HG02973 (cell line): ENCODE data around the gene SLC38A8.

ENCODE experiments used
- ATAC-seq: cut with Tn5 transposase; IDR thresholded peaks from one replicate; pipeline ENCODE4 v1.9.1; 2021; ENCODE audit warnings: moderate library complexity; ENCODE audit not compliant: unreplicated experiment

SLC38A8 gene

DNA sequence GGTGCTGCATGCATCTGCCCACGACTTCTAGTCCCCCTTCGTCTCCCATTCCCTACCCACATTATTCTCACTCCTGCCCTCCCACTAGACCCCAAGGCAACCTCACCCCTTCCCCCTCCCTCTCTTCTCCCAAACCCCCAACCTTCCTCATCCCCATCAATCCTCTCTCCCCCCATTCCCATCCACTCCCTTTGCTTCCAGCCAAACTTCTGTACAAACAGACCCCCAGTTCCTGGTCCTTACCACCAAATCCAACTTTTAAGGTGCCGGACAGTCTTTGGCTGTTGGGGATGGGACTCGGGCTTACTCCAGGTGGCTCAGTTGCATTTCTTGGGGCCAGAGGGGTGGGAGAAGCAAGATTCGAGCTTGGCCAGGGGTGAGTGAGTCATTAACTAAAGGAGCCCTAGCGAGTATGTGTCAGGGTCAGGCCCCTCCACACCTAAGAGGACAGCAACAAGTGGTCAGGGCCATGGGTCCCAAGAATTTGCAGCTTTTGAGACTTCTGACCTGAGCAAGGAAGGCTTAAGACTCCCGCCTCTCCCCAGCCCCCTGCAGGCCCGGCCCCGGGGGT, at the start of gene SLC38A8:
TSS of gene SLC38A8 (minus strand) at position 488 of the 571 bp plus-strand sequence. CDS start 638 bp downstream, outside the sequence.
- no peak for ATAC-seq

DNA sequence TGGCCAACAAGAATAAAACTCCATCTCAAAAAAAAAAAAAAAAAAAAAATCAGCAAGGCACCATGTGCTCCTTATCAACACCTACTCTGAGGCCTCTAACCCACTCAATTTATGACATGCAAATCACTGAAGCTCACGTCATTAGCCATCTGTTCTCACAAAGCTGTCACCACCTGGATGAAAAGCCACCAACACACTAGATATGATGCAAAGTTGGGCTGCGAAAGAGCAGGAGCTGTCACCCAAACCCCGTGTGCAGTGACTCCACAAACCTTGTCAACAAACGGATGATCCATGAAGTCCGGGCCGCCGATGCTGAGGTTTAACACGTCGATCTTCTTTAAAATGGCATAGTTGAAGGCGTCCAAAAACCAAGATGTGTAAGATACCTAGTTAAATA, 48.9 kb upstream of the SLC38A8 start:
- ATAC-seq: no peak

GRCh38 chr16:84090211-84090610, 47.6 kb upstream of the SLC38A8 start:
- ATAC-seq: no peak

DNA sequence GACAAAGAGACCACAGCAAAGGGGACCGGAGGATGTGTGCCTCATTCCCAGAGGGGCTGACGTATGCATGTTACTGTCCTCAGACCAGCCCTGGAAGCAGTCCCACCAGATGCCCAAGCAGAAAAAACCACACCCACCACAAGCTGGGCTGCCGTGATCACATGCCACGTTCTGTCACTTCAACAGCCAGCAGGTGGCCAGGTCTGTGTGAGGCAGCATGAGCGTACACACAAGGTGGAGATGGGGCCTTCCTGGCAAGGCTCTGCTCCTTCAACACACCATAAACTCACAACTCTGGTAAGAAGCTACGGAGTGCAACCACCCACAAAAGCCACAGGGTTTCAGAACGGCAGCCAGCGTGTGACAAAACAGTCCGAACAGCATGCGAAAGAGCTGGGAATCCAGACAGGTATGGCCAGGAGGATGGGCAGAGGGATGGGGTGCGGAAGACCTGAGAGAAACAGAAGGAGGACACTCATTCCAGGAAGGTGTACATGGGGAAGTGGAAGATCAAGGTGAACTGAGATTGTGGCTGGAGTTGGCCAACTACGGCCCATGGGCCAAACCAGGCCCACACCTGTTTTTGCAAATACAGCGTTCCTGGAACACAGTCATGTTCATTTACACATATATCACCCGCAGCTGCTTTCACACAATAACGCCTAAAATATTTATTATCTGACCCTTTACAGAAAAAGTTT, 46.2 kb upstream of the SLC38A8 start:
- ATAC-seq: peak; percentile 80

DNA sequence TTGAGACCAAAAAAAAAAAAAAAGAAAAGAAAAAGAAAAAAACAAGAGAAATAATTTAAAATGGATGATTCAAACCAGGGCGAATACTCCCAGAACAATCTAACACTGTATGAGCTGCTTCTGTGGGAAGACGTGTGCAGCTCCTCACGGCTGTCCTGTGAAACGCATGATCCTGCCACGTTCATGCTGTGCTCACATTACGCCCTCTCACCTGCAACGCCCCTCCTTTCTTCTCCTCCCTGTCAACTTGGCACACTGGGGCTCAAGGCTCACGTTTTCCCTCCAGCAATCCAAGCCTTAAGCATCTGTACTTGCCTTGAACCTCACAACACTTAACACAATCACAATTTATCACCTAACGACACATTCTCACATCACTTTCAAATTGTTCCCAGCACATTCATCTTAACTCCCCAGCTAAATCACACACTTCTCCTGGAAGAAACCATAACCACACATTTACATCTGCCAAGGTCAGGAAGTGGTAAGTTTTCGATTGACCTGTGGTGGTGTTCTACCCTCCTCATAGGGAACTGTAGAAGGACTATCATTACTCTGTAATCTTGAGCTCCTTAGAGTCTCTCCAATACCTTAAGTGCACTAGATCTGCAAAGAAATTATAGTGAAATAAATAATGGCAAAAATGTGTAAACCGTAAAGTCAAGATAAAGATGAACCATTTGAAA, 45.0 kb upstream of the SLC38A8 start:
- ATAC-seq: no peak

- ATAC-seq: no peak
Measured at GRCh38 chr16:84087001-84087400, 44.4 kb upstream of the SLC38A8 start.

- ATAC-seq: no peak
Measured at GRCh38 chr16:84086341-84086740, 43.7 kb upstream of the SLC38A8 start.

DNA sequence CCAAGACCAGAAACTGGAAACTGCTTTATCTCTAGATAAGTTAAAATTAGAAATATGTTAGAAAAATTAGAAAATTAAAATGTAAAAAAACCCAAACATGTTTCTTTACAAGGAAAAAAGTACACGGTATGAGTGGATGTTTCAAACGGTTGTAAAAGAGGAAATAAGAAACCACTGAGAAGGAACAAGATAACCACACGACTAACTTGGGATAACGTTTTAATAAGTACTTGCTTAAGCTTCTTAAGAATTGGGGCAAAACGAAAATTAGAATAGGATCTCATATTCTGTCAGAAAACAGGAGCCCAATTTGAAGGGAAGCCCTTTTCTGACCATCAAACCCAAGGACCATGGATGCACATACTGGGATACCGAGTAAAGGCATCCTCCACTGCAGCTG, 43.2 kb upstream of the SLC38A8 start:
- ATAC-seq: no peak

- no peak for ATAC-seq
Measured at GRCh38 chr16:84085271-84085667, 42.7 kb upstream of the SLC38A8 start.

GRCh38 chr16:84084570-84085270, 42.1 kb upstream of the SLC38A8 start:
- peak; percentile 44 for ATAC-seq

GRCh38 chr16:84082835-84083569, 40.4 kb upstream of the SLC38A8 start:
- ATAC-seq: no peak

GRCh38 chr16:84082110-84082509, 39.5 kb upstream of the SLC38A8 start:
- no peak for ATAC-seq

DNA sequence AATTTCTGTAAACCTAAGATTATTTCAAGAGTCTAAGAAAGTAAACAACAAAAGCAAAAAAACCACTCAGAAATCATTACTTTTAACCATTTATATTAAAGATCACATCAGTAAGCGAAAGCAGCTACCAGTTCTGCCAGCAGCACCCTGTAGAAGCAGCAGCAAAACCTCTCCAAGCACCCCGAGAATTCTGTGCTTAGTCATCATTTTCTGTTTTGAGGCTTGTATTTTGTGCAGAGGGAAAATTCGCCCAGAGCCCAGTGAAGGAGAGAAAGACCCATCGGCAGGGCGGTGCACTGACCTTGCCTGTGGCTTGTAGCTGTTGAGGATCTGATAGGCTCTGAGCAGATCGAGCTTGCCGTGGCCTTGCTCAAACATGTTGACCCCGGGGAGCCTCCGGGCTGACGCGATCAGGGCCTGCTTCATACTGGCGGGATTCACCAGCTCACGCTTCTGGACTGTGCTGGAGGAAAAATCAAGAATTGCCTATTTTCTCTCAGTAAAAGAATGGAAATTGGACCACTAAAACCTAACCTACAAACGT, 38.9 kb upstream of the SLC38A8 start:
- ATAC-seq: no peak

DNA sequence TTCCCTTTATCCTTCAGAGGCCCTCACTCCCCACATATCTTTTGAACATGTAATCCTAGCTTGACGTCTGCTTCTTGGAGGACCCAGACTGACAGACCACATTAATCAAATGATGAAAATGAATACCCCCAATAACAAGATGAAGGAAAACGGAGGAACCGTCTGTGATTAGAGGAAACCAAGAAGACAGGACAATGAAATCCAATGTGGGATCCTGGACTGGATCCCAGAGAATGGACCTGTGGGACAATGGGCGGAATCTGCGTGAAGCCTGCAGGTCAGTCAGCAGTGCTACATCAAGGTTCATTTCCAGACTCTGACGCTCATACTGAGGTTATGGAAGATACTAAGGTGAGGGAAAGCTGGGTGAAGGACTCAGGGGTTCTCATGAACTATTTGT, 38.2 kb upstream of the SLC38A8 start:
- ATAC-seq: no peak

DNA sequence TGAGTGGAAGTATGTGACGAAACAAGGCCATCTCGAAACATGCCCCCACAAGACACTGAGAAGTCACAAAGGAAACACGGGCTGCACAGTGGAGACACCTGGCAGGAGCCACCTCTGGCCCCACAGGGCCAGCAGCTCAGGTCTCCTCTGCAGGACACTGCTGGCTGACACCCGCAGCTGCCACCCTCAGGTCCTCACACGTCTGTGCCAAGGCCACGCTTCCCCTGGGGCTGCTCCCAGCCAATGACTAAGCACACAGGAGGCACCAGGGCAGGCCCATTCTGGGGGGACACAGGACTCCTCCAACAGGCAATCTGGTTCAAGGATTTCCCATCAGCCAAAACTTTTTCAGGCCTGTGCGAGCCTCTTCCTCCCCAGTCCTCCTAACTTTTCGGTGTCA, 37.8 kb upstream of the SLC38A8 start:
- no peak for ATAC-seq

- ATAC-seq: no peak
Measured at GRCh38 chr16:84079664-84080063, 37.1 kb upstream of the SLC38A8 start.

- ATAC-seq: no peak
Measured at GRCh38 chr16:84075376-84075775, 32.8 kb upstream of the SLC38A8 start.

GRCh38 chr16:84074721-84075120, 32.1 kb upstream of the SLC38A8 start:
- ATAC-seq: no peak

DNA sequence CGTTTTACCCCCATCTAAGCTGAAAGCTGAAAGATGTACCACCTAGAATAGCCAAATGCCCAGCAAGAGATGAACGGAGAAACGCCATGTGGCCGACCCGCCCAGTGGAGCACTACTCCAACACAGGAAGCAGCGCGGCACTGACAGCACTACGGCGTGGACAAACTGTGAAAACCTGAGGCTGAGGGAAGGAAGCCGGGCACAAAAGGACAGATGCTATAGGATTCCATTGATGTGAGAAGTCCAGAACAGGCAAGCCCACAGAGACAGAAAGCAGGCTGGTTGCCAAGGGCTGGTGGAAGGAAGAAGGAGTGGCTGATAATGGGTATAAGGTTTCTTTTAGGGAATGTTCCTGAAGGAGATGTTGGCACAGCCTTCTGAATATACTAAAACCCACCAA, 29.4 kb upstream of the SLC38A8 start:
- no peak for ATAC-seq

DNA sequence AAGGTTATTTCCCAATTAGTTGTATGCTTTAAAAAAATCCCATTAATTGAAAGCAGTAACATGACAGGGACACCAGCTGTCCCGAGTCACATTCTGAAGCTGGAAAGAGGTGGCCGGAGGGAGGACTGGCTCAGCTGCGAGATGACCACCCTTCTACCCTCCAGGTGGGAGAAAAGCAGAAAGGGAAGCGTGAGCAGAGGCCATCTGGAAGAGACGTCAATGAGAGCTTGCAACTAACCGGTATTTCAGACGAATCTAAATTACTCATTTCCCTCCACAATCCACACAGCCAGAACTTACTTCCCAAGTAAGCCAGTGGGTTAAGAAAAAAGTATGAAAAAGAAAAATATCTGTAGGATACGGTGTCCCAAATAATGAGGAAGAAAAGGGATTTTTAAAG, 28.5 kb upstream of the SLC38A8 start:
- ATAC-seq: no peak

DNA sequence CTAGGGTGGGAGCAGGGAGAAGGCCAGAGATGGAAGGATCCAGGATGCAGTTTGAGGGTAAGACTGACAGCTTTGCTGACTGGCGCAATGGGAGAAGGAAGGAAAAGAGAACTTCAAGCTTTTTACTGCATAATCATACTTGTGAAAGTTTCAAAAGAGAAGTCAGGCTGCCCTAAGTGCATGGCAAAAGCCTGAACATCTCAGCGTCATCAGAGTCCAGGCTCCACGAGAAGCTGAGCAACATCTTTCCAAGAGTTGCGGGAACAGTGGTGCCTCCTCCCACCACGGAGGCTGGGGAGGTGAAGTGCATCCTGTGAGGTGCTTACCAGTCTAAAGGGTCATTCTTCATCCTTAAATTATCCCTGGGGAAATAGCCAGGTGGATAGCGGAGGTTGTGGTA, 26.9 kb upstream of the SLC38A8 start:
- ATAC-seq: no peak
